ENCODE measurements around the gene VPS39. TPM values are rescaled to one million over a fixed set of nuclear protein-coding genes. Genes with fewer than 3 reads are reported as not detected.

VPS39 gene
- total and polyA plus RNA-seq, 2 donors (not counting 1 experiment from before 2014, with no cell fraction given), result 53.7 to 55.5 TPM

DNA sequence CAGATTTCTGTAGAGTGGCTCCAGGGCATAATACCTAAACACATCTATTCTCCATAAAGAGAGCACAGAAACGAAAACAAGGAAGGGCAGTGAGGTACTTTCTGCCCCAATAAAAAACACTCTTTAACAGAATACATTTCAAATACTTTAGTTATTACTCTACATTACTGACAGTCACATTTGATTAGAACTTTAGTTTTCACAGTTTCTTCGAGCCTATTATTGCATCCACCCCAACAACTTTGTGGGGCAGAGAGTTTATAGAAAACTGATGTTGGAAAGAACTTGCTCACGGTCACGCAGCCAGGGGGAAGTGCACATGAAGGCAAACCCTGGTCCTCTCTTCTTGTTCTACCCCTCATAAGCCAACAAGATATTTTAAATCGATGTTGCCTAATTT is 9.0 kb downstream of the VPS39 start:
- Histone ChIP-seq H3K36me3 (ENCODE audit: control insufficient read depth, insufficient read depth, low read length) (no peaks in the 10 kb centered on the region), H3K79me2 (ENCODE audit: control insufficient read depth, insufficient read depth, low read length) (peaks cover 10% of the 10 kb centered on the region), H3K9me3 (ENCODE audit: control insufficient read depth, insufficient read depth, low read depth, low read length) (no peaks in the 10 kb centered on the region), H3K4me2 (ENCODE audit: extremely low read depth, insufficient read depth, low read length) (no peak overlapping the region), H3K4me3 (replicated peaks in 1 of 4; ENCODE audit: control extremely low read depth in 1 of 4, insufficient read depth in 1 of 4, low read depth in 3 of 4, low read length in 4 of 4) (no peak overlapping the region), H3K4me1 (ENCODE audit: control insufficient read depth, extremely low read depth, insufficient read depth, low read length) (no peaks in the 10 kb centered on the region), H3K27ac (ENCODE audit: insufficient read depth, low read length) (no peak overlapping the region), H3K9ac (ENCODE audit: insufficient read depth, low read length) (no peak overlapping the region), H3K27me3 (ENCODE audit: control insufficient read depth, insufficient read depth, low read length) (no peaks in the 10 kb centered on the region), H2AFZ (ENCODE audit: low read length) (no peak overlapping the region), H4K20me1 (ENCODE audit: control insufficient read depth, extremely low read depth, insufficient read depth, low read length) (no peaks in the 10 kb centered on the region)
- TF ChIP-seq, protein P1, sequence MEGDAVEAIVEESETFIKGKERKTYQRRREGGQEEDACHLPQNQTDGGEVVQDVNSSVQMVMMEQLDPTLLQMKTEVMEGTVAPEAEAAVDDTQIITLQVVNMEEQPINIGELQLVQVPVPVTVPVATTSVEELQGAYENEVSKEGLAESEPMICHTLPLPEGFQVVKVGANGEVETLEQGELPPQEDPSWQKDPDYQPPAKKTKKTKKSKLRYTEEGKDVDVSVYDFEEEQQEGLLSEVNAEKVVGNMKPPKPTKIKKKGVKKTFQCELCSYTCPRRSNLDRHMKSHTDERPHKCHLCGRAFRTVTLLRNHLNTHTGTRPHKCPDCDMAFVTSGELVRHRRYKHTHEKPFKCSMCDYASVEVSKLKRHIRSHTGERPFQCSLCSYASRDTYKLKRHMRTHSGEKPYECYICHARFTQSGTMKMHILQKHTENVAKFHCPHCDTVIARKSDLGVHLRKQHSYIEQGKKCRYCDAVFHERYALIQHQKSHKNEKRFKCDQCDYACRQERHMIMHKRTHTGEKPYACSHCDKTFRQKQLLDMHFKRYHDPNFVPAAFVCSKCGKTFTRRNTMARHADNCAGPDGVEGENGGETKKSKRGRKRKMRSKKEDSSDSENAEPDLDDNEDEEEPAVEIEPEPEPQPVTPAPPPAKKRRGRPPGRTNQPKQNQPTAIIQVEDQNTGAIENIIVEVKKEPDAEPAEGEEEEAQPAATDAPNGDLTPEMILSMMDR (conservative IDR thresholded peaks at IDR 0.05 in 1 of 2, IDR thresholded peaks at IDR 0.05 in 1 of 2; ENCODE audit: low read depth in 1 of 2, low read length in 2 of 2), result no peak
- TF ChIP-seq EZH2 (IDR thresholded peaks at IDR 0.05; ENCODE audit: low read length, missing control alignments), result no peak
- DNase-seq (ENCODE audit: low read depth in 2 of 2), result no peak

DNA sequence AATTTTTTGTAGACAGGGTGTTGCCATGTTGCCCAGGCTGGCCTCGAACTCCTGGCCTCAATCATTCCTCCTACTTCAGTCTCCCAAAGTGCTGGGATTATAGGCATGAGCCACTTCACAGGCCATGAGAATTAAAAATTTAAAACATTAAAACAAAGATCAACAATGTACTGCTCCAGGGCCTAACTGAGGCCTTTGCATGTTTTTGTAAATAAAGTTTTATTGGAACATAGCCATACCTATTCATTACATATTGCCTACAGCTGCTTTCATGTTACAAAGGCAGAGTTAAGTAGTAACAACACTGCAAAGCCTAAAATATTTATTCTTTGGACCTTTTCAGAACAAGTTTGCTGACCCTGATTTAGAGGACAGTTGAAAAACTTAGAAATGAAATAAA is 9.6 kb downstream of the VPS39 start:
- no peak overlapping the region for H3K27ac ChIP-seq (ENCODE audit: insufficient read depth, low read length)
- DNase-seq (ENCODE audit: low read depth in 2 of 2), result no peak
- no peak for TF ChIP-seq EZH2 (IDR thresholded peaks at IDR 0.05; ENCODE audit: low read length, missing control alignments)
- TF ChIP-seq, protein P1 (conservative IDR thresholded peaks at IDR 0.05 in 1 of 2, IDR thresholded peaks at IDR 0.05 in 1 of 2; ENCODE audit: low read depth in 1 of 2, low read length in 2 of 2), result no peak
- no peak overlapping the region for H3K4me2 ChIP-seq (ENCODE audit: extremely low read depth, insufficient read depth, low read length)
- H3K4me1 ChIP-seq (ENCODE audit: control insufficient read depth, extremely low read depth, insufficient read depth, low read length), result no peaks in the 10 kb centered on the region
- no peaks in the 10 kb centered on the region for H4K20me1 ChIP-seq (ENCODE audit: control insufficient read depth, extremely low read depth, insufficient read depth, low read length)
- H3K36me3 ChIP-seq (ENCODE audit: control insufficient read depth, insufficient read depth, low read length), result no peaks in the 10 kb centered on the region
- H3K79me2 ChIP-seq (ENCODE audit: control insufficient read depth, insufficient read depth, low read length), result peaks cover 4% of the 10 kb centered on the region
- no peaks in the 10 kb centered on the region for H3K27me3 ChIP-seq (ENCODE audit: control insufficient read depth, insufficient read depth, low read length)
- H2AFZ ChIP-seq (ENCODE audit: low read length), result no peak overlapping the region
- no peak overlapping the region for H3K4me3 ChIP-seq (replicated peaks in 1 of 4; ENCODE audit: control extremely low read depth in 1 of 4, insufficient read depth in 1 of 4, low read depth in 3 of 4, low read length in 4 of 4)
- no peaks in the 10 kb centered on the region for H3K9me3 ChIP-seq (ENCODE audit: control insufficient read depth, insufficient read depth, low read depth, low read length)
- H3K9ac ChIP-seq (ENCODE audit: insufficient read depth, low read length), result no peak overlapping the region

- no peak overlapping the region for H3K9ac ChIP-seq (ENCODE audit: insufficient read depth, low read length)
- no peak overlapping the region for H3K4me2 ChIP-seq (ENCODE audit: extremely low read depth, insufficient read depth, low read length)
- no peaks in the 10 kb centered on the region for H3K9me3 ChIP-seq (ENCODE audit: control insufficient read depth, insufficient read depth, low read depth, low read length)
- H2AFZ ChIP-seq (ENCODE audit: low read length), result no peak overlapping the region
- no peak overlapping the region for H3K27ac ChIP-seq (ENCODE audit: insufficient read depth, low read length)
- no peaks in the 10 kb centered on the region for H3K27me3 ChIP-seq (ENCODE audit: control insufficient read depth, insufficient read depth, low read length)
- no peaks in the 10 kb centered on the region for H3K4me1 ChIP-seq (ENCODE audit: control insufficient read depth, extremely low read depth, insufficient read depth, low read length)
- peak; percentile 29 to 86 for DNase-seq (ENCODE audit: low read depth in 2 of 2)
- peaks cover 2% of the 10 kb centered on the region for H3K36me3 ChIP-seq (ENCODE audit: control insufficient read depth, insufficient read depth, low read length)
- H3K4me3 ChIP-seq (replicated peaks in 1 of 4; ENCODE audit: control extremely low read depth in 1 of 4, insufficient read depth in 1 of 4, low read depth in 3 of 4, low read length in 4 of 4), result no peak overlapping the region
- no peaks in the 10 kb centered on the region for H3K79me2 ChIP-seq (ENCODE audit: control insufficient read depth, insufficient read depth, low read length)
- no peak for TF ChIP-seq EZH2 (IDR thresholded peaks at IDR 0.05; ENCODE audit: low read length, missing control alignments)
- TF ChIP-seq, protein P1 (conservative IDR thresholded peaks at IDR 0.05 in 1 of 2, IDR thresholded peaks at IDR 0.05 in 1 of 2; ENCODE audit: low read depth in 1 of 2, low read length in 2 of 2), result no peak
- H4K20me1 ChIP-seq (ENCODE audit: control insufficient read depth, extremely low read depth, insufficient read depth, low read length), result no peaks in the 10 kb centered on the region
Observed at GRCh38 chr15:42194513-42194912, 13.6 kb downstream of the VPS39 start.

Data from fibroblast of lung (primary cell).